Head of caudate nucleus (tissue), 42 donors: Measurements from ENCODE around the gene INAVA.

Experiments used
- DNase-seq, 42 donors: peaks; one replicate each; pipeline versions ENCODE4 v3.0.0 to v3.0.0-alpha.2; 2020 to 2021; ENCODE audit warnings: mixed read lengths in 7 of 42
- intact Hi-C: fragments of 100-400 bp; cut with DNase I; formaldehyde crosslinking; loops from one replicate; pipeline ENCODE4 v1.15.0; 2022

INAVA gene, protein sequence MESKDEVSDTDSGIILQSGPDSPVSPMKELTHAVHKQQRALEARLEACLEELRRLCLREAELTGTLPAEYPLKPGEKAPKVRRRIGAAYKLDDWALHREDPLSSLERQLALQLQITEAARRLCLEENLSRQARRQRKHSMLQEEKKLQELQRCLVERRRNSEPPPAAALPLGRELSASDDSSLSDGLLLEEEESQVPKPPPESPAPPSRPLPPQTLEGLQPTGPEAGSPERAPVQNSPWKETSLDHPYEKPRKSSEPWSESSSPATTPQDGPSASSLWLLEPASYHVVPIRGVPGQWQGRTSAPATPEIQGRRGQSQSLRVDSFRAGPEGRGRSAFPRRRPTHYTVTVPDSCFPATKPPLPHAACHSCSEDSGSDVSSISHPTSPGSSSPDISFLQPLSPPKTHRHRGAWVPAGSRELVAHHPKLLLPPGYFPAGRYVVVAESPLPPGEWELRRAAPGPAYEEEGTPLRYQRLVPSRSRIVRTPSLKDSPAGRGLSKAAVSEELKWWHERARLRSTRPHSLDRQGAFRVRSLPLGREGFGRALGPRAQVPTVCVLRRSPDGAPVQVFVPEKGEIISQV

DNA sequence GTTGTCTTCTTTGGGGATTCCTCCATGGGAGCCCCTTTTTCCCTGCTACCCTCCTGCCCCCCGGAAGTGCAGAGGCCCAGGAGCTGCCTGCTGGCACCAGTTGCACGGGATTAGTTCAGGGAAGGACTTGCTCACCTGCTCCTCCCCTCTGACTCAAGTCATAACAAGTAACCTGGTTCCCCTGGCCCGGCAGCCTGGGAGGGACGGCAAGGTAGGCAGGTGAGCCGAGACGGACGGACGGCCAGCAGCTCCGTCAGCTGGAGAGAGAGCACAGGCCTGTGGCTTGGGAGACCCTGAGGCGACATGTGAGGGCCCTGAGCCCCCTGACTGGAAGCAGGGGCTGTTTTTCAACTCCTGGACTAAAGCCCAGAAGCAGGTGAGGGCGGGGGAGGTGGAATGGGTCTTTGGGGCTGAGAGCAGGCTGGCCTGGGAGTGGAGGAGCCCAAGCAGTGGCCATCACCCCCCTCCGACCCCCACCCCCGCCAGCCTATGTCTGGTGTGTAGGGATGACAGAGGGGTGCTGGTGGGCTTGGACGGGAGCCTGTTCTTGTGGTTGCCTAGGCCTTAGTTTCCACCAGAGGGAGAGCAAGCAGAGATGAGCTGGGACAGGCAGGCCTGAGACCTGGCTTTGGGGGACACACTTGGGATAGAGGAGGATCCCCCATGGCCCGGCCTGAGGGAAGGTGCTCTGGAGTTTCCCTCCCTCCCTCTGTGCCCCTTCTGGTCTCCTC is at the start of gene INAVA:
TSS of gene INAVA (plus strand) at position 189 of the 731 bp plus-strand sequence. CDS start 3,501 bp downstream, outside the sequence.
- DNase-seq, result no peak
- intact Hi-C loops, result no loop called here

DNA sequence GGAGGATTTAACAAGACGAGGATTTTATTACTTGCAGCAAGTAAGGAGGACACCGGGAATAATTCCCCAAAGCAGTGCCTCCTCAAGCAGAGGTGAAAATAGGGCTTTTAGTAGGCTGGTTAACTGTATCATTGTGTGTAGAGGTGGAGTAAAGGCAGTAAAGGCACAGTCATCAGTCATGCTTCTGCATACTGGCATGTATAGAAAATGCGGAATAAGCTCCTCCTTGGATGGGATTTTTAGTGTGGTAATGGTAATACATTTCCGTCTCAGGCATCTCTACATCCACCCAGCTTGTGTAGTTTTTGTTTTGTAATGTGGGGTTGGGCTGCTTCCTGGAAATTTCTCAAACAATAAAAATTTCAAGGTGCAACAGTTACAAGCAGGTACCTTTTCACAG is 49.3 kb upstream of the INAVA start:
- no peak for DNase-seq
- intact Hi-C loops, result no loop called here

DNA sequence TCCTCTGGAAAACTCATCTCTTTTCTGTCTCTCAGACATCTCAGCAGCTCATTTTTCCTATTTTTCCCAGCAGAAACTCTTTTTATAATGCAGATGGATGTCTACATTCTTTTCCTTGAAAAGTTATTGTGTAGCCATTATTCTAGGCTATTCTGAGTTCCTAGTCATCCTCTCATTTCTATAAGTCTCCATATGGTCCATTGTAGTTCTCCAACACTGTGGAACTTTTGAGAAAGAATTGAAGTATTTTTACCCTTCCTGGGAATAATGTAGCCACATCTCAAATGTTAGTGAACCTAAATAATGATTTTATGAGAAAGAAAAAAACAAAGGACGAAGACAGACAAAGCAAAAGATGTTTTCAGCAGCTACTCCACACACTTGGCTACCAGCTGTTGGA is 48.3 kb upstream of the INAVA start:
- no peak for DNase-seq
- intact Hi-C loops, result no loop called here

DNA sequence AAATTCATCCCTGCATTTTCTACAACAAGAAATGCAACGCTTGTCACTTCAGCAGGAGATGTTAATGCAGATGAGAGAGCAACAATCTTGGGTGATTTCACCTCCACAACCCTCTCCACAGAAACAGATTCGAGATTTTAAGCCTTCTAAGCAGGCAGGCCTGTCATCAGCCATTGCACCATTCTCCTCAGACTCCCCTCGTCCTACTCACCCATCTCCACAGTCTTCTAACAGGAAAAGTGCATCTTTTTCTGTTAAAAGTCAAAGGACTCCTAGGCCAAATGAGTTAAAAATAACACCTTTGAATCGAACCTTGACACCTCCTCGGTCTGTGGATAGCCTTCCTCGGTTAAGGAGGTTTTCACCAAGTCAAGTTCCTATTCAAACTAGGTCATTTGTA is 45.3 kb upstream of the INAVA start:
- no peak for DNase-seq
- intact Hi-C loops, result no loop called here

DNA sequence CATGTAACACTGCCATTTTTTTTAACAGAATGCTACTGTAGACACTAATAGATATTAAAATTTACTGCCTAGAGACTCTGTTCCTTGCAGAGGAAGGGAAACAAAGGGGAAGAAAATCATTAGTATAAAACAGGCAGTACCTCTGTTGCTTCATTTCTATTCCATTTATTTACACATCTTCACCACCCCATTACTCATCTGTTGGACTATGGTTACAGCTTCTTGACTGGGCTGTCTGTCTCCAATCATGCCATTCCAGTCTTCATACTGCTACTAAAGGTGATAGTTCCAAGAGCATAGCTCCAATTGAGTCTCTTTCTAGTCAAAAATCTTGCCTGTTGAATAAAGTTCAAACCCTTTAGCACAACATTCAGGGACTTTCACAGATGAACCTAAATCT is 44.1 kb upstream of the INAVA start:
- intact Hi-C loops, result no loop called here
- DNase-seq, result no peak

DNA sequence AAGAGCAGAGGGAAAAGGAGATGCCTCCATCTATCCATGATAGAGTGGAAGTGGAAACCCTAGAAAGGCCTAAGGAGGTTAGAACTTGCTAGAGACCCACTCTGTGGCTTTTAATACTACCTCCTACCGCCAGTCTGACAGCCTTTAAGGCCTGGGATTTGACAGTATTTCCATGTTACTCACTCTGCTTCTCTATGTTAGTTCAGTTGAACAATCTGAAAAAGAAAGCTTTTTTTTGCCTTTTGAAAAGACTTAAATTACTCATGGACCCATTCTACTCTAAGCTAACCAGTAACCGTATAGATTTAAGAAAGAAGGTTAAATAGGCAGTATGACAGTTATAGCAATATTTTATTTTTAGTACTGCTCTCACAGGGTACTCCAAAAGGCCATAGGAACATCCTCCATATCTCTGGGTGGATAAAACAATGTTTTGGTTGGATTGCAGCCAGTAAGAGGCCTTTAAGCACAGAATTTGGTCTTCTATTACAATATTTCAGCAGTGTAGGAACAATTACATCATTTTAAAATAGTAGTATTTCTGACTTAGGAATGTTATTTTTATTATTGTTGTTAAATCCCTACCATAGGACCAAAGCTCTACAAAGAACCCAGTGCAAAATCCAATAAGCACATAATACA is 37.9 kb upstream of the INAVA start:
- no peak for DNase-seq
- intact Hi-C loops, result no loop called here

DNA sequence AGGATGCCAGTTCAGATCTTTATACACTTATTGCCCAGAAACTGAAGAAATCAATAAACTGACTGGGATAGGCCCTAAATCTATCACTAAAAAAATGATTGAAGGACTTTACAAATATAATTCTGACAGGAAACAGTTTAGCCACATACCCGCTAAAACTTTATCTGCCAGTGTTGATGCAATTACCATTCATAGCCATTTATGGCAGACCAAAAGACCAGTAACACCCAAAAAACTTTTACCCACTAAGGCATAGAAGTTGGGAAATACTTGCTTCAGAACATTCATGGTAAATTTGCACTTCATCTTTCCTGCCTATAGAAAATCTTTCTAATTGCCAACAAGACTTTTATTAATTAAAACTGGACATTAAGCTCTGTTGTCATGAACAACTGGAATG is 36.9 kb upstream of the INAVA start:
- DNase-seq, result no peak
- intact Hi-C loops, result no loop called here

DNA sequence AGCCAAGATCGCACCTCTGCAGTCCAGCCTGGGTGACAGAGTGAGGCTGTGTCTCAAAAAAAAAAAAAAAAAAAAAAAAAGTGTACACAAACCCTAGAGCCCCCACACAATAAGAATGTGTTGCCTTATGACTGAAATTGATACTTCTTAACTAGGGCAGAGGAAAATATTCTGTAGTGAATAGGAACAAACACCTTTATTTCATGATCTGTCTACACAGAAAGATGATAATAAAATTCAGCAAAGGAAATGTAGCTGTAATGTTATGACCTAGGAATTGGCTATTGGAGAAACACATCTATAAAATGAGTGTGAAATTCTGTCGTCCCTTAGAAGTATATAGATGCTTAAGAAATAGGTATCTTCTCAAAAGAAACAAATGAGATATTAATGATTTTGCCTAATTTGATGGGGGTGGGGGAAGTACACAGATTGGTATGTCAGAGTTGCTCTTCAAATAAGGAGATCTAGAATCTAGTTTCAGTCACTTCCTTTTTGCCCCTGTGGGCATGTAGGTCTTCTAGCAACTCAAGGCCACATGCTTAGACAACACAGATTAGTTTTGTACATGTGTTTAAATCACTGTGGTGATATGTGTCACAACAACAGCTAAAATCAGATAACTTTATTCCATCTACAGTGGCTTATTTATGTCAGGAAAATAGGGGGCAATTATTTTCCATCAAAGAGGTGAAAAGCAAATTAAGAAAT is 32.6 kb upstream of the INAVA start:
- intact Hi-C loops, result no loop called here
- no peak for DNase-seq

DNA sequence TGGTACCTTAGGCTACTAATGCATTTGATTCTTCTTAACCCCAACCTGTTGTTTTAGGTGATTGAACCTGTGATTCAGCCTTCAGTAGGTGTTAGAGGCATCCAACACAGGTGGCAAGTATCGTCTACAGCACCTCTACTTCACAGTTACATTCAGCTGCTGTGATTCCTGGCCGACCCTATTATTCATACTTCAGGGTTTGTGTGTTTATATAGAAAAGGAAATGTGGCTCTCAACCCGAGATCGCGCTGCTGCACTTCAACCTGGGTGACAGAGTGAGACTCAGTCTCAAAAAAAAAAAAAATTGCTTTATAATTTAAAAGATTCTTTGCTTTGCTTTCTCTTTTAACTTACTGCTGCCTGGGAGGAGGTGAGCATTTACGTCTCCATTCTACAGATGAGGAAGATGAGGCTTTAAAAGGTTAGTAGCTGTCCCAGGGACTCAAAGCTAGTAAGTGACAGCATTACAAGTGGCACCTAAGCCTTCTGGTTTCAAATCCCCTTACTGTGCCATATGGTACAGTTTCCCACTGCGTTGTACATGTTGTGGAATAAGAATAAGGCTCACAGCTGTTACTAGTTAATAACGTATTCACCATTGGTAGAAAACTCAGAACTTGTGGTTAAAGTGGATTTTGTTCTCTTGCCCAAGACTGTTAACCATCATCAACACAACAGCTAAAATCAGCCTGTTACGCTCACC is 31.8 kb upstream of the INAVA start:
- DNase-seq, result no peak
- intact Hi-C loops, result no loop called here

DNA sequence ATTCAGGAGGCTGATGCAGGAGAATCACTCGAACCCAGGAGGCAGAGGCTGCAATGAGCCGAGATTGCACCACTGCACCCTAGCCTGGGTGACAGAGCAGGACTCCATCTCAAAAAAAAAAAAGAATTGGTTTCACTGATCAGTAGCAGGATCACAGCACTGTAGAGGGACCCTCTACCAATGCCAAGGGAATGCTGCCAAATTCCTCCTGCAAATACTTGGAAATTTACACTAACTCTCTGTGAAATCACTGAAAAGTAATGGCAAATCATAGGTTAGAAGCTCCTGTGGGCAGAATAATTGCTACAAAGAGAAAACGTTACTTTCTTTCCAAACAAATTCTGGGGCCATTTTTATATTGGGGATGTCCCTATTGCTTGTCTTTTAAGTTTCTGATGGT is 28.6 kb upstream of the INAVA start:
- intact Hi-C loops, result no loop called here
- DNase-seq, result no peak

DNA sequence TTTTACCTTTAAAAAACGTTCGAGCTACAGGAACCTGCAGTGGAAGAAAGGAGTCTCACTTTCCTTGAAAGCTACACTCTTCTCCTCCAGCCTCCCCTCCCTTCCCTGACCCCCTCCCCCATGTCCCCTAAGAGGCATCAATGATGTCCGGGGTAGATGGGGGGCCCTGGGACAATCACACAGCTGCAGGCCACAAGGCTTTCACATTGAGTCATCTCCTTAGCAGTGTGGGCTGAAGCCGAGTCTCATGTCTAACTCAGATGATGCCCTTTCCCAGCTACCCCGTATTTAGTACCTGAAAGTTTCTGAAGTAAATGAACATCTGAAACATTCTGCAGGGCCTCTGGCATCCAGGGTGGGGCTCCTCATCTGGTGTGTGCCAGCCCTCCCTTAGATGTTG is 28.2 kb upstream of the INAVA start:
- DNase-seq, result no peak
- intact Hi-C loops, result no loop called here

DNA sequence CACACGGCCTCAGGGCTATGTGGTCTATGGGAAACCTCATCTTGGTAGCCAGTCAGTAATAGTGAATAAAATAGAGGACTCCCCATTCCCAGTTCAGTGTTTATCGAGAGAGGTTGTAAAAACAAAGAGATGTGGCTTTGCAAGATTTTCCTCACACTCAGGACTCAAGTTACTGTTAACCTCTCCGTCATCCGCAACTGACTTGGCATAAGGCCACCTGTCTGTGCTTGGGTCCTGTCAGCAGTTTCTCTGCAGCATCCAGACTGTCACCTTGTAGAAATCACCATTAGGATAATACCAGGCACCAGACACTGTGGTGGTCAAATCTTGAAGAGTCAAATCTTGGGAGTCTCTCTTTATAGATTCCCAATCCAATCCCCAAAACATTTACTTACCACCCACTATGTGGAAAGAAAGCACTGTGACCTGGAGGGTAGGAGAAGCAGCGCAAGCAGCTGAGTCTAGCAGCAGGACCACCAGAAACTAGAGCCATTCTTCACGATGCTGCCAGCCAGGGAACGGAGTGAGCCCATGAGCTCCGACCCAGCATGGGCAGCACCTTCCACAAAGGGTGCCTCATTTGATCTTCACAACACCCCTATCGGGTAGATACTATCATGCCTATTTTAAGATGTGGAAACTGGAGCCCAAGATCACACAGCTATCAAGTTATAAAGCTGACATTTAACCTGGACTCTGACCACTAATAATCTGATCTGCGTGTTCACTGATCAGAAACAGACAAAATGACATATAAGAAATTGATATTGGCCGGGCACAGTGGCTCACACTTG is 27.5 kb upstream of the INAVA start:
- intact Hi-C loops, result no loop called here
- DNase-seq, result no peak

DNA sequence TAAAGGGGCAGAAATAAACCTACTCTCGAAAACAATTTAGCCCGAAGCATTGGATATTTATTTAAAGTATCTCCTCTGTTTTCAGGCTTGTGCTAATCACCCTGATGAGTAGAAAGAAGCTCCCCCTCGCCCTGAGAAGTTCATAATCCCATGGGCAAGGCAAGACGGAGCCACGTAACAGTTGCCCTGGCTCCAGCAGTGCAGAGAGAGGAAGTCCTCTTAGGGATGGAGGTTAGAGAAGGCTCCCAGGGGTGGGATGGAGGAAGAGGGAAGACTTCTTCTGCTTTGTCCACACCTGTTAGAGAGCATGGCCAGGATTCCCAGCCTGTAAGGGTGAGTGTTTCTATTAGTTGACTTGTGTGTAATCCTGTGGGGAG is 25.3 kb upstream of the INAVA start:
- DNase-seq, result no peak
- intact Hi-C loops, result no loop called here

DNA sequence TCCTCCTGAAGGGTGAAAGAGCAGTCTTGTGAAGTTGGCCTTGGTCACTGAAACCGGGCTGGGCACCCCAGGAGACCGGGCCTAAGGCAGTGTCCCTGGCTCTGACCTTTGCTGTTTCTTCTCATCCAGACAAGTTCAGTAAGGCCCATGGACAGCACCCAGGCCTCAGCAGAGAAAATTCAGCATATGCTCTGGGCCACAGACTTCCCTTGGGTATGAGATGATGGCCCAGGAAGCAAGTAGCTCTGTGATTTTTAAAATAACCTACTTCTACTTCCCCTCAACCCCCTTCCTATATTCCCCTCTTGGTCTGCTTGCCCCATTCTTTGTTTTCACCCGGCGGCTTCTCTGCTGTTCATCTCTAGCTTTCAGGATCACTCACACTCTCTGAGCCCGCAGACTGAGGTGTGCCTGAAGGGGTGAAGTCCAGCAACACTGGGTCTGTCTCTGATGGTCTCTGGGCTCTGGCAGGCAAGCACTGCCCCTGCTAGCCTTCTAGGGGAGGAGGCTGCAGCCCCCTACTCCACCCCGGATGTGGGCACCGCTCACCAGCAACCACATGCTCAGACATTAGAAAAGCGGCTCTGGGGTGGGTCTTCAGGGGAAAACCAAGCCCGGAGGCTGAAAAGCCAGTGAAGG is 24.8 kb upstream of the INAVA start:
- DNase-seq, result no peak
- intact Hi-C loops, result no loop called here

DNA sequence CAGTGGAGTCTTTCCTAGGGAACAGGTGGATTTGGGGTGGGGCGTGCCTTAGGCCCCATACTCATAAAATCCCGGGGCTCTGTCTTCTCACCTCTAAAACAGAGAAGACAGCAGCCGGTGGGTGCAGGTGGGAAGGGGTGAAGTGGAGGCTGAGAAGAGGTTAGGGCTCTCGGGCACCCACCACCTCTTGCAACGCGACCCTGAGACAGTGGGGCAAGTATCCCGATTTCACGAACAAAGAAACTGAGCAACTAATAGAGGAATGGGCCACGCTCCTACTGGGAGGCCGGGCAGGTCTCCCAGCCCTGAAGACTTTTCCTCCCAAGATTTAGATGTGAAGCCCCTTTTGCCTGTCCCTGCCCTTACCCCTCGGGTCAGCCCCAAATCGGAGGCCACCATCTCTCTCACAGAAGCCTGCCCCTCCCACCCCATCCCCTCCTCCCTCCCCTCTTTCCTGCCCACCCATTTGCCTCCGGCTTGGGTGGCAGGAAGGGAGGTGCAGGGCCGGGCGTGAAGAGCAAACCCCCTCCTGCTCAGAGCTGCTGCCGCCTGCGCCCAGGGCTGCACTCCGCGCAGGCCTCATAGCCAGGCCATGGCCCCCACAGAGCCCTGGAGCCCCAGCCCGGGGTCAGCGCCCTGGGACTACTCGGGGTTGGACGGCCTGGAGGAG is 22.1 kb upstream of the INAVA start, which contains the start of gene GPR25:
TSS of gene GPR25 (plus strand) at position 536 of the 670 bp plus-strand sequence. CDS start at position 593, 57 bp downstream.
- DNase-seq, result peak in 1 of 42 donors; percentile 19
- intact Hi-C loops, result no loop called here

DNA sequence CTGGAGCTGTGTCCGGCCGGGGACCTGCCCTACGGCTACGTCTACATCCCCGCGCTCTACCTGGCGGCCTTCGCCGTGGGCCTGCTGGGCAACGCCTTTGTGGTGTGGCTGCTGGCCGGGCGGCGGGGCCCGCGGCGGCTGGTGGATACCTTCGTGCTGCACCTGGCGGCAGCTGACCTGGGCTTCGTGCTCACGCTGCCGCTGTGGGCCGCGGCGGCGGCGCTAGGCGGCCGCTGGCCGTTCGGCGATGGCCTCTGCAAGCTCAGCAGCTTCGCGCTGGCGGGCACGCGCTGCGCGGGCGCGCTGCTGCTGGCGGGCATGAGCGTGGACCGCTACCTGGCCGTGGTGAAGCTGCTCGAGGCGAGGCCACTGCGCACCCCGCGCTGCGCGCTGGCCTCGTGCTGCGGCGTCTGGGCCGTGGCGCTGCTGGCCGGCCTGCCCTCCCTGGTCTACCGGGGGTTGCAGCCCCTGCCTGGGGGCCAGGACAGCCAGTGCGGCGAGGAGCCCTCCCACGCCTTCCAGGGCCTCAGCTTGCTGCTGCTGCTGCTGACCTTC is 21.5 kb upstream of the INAVA start:
- intact Hi-C loops, result no loop called here
- peak in 2 of 42 donors; percentile 12 to 28 for DNase-seq
